Esophagus muscularis mucosa (tissue), 4 donors: ENCODE results near the gene TRAF3. TPM values are rescaled to one million over a fixed set of nuclear protein-coding genes. Genes with fewer than 3 reads are reported as not detected.

Experiments used
- DNase-seq: peaks from one replicate; pipeline ENCODE4 v3.0.0-alpha.2; 2017; ENCODE audit errors: extremely low spot score
- H3K27ac ChIP-seq, 4 donors: fragments of 200-600 bp; sonication (generic); replicated peaks in 1 of 4; 1 replicate in 3 of 4; 2 replicates in 1 of 4; pipeline ENCODE4 v1.5.1; 2016 to 2019; ENCODE audit warnings: mild to moderate bottlenecking in 1 of 4
- H3K27me3 ChIP-seq, 4 donors: fragments of 200-600 bp; sonication (generic); one replicate each; pipeline versions ENCODE4 v1.5.1 to v1.6.0; 2016 to 2019
- H3K36me3 ChIP-seq, 4 donors: fragments of 200-600 bp; sonication (generic); one replicate each; pipeline ENCODE4 v1.5.1; 2016 to 2019
- H3K4me1 ChIP-seq, 4 donors: fragments of 200-600 bp; sonication (generic); one replicate each; pipeline ENCODE4 v1.5.1; 2016 to 2019
- H3K4me3 ChIP-seq, 4 donors: fragments of 200-600 bp; sonication (generic); 1 replicate in 2 of 4; 2 replicates in 2 of 4; pipeline ENCODE4 v1.5.1; 2016 to 2019; ENCODE audit warnings: mild to moderate bottlenecking in 4 of 4, moderate library complexity in 1 of 4
- H3K9me3 ChIP-seq, 4 donors: fragments of 200-600 bp; sonication (generic); 1 replicate in 3 of 4; 2 replicates in 1 of 4; pipeline ENCODE4 v1.5.1; 2016 to 2019
- EP300 ChIP-seq: sonication (generic); formaldehyde crosslinking; IDR thresholded peaks from one replicate; pipeline ENCODE4 v1.6.1; 2017; ENCODE audit warnings: antibody characterized with exemption
- POLR2A ChIP-seq: fragments of 450-650 bp; IDR thresholded peaks from one replicate; pipeline ENCODE4 v1.6.1; 2017; ENCODE audit warnings: antibody characterized with exemption, moderate library complexity, mild to moderate bottlenecking, low read depth
- POLR2AphosphoS5 ChIP-seq, 2 donors: sonication (generic); formaldehyde crosslinking; IDR thresholded peaks; one replicate each; pipeline ENCODE4 v1.6.1; 2017; ENCODE audit warnings: antibody characterized with exemption in 2 of 2
- WGBS: methylation state at CpG from one replicate; pipeline ENCODE4 v1.1.5; 2018; 5-methylcytosine and 5-hydroxymethylcytosine counted together
- intact Hi-C: fragments of 100-400 bp; cut with DNase I; formaldehyde crosslinking; loops from one replicate; pipeline ENCODE4 v1.15.1; 2023
- small RNA-seq, 3 donors: library from RNA; depleted of rRNA; stranded (forward); fragments of <200 nt; gene quantifications; one replicate each; pipeline ENCODE3, GENCODE V24; 2016
- total RNA-seq, 4 donors: library from RNA; depleted of rRNA; stranded (reverse); fragments of >200 nt; gene quantifications; one replicate each; pipeline versions ENCODE4 v1.1.0 to v1.2.1, GENCODE V29; 2016
- TF ChIP-seq, protein P1 (sequence below), 3 experiments: fragments of 200-600 bp in 2 of 3; fragments of 450-650 bp in 1 of 3; sonication (generic) in 2 of 3; IDR thresholded peaks; one replicate each; pipeline ENCODE4 v1.5.1; 2017 to 2019; ENCODE audit warnings: antibody characterized with exemption in 3 of 3, mild to moderate bottlenecking in 2 of 3, moderate library complexity in 1 of 3

The TRAF3 gene
- total RNA-seq, 4 donors from 2014 or later, result 9.6 to 19.1 (median 17.5) TPM

GRCh38 chr14:102955636-102956408 is 178.6 kb downstream of the TRAF3 start:
- 82% methylated on average over 8 of the region's 8 CpGs for WGBS
- no peak for TF ChIP-seq EP300
- TF ChIP-seq, protein P1, sequence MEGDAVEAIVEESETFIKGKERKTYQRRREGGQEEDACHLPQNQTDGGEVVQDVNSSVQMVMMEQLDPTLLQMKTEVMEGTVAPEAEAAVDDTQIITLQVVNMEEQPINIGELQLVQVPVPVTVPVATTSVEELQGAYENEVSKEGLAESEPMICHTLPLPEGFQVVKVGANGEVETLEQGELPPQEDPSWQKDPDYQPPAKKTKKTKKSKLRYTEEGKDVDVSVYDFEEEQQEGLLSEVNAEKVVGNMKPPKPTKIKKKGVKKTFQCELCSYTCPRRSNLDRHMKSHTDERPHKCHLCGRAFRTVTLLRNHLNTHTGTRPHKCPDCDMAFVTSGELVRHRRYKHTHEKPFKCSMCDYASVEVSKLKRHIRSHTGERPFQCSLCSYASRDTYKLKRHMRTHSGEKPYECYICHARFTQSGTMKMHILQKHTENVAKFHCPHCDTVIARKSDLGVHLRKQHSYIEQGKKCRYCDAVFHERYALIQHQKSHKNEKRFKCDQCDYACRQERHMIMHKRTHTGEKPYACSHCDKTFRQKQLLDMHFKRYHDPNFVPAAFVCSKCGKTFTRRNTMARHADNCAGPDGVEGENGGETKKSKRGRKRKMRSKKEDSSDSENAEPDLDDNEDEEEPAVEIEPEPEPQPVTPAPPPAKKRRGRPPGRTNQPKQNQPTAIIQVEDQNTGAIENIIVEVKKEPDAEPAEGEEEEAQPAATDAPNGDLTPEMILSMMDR (IDR thresholded peaks at IDR 0.05), result no peak
- no peak for TF ChIP-seq POLR2A
- no peak for TF ChIP-seq POLR2AphosphoS5 (IDR thresholded peaks at IDR 0.05)
- H3K27me3 ChIP-seq, result no peaks in the 10 kb centered on the region

GRCh38 chr14:102957222-102957621 is 180.0 kb downstream of the TRAF3 start:
- Histone ChIP-seq H3K27me3 (no peaks in the 10 kb centered on the region), H3K4me3 (no peak overlapping the region), H3K27ac (no peak overlapping the region), H3K36me3 (peaks cover 75 to 100% (median 98%) of the 10 kb centered on the region in 4 donors), H3K9me3 (no peaks in the 10 kb centered on the region), H3K4me1 (no peaks in the 10 kb centered on the region)
- 91% methylated on average over 10 of the region's 10 CpGs for WGBS
- intact Hi-C loops, result no loop called here
- DNase-seq, result no peak
- TF ChIP-seq POLR2A, result no peak
- TF ChIP-seq, protein P1 (IDR thresholded peaks at IDR 0.05), result no peak
- no peak for TF ChIP-seq POLR2AphosphoS5 (IDR thresholded peaks at IDR 0.05)
- no peak for TF ChIP-seq EP300

More at GRCh38 chr14:102955636-102956408, 178.6 kb downstream of the TRAF3 start:
- no peak overlapping the region for H3K4me3 ChIP-seq
- peaks cover 68 to 100% (median 98%) of the 10 kb centered on the region in 4 donors for H3K36me3 ChIP-seq
- DNase-seq, result no peak
- no peak overlapping the region for H3K27ac ChIP-seq
- peaks cover 0 to 3% (median under 1%) of the 10 kb centered on the region in 4 donors for H3K4me1 ChIP-seq
- intact Hi-C loops, result no loop called here
- H3K9me3 ChIP-seq, result no peaks in the 10 kb centered on the region

DNA sequence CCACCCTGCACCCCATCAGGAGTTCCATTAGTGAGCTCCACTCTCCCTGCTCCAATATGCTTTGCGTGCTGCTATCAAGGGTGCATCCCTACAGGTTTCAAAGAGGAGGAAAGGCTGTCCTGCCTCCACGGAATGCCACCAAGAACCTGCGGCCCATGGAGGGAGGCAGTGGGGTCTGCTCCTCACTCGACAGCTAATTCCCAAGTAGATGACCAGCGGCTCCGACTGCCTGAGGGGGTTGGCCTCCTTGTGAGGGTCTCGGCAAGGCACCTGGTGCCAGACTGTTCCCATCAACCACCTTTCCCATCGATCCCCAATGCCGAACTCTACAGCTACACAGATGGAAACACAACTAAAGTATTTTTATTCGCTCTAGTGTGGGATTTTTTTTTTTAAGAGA is 181.2 kb downstream of the TRAF3 start:
- H3K27ac ChIP-seq, result no peak overlapping the region
- 96% methylated on average over 10 of the region's 10 CpGs for WGBS
- peaks cover 73 to 100% (median 98%) of the 10 kb centered on the region in 4 donors for H3K36me3 ChIP-seq
- DNase-seq, result no peak
- H3K4me1 ChIP-seq, result no peaks in the 10 kb centered on the region
- intact Hi-C loops, result no loop called here
- H3K27me3 ChIP-seq, result no peaks in the 10 kb centered on the region
- no peak overlapping the region for H3K4me3 ChIP-seq
- TF ChIP-seq, protein P1 (IDR thresholded peaks at IDR 0.05), result no peak
- no peak for TF ChIP-seq EP300
- TF ChIP-seq POLR2A, result no peak
- no peak for TF ChIP-seq POLR2AphosphoS5 (IDR thresholded peaks at IDR 0.05)
- no peaks in the 10 kb centered on the region for H3K9me3 ChIP-seq

Small RNAs within 50 kb of the gene (small RNA-seq; reads per million reads assigned to genes)
- 0 reads per million in 3 donors for gene RNU6-1316P

Other genes starting within 250 kb of the TRAF3 start
- 10 to 100 TPM; 12.9 to 14.8 (median 13.8) TPM for gene RCOR1, start 184.8 kb upstream of the TRAF3 start, total RNA-seq
- under 1 TPM in 2 of 4 donors, not detected in 2; 0.11 to 0.32 TPM for gene AMN, start 145.2 kb downstream of the TRAF3 start, total RNA-seq